ENCODE results near the gene ABCA7.

GRCh38 chr19:1105873-1106840 is 66.2 kb downstream of the ABCA7 start:
- TF ChIP-seq CTCF (IDR thresholded peaks at IDR 0.05; ENCODE audit: low read depth, low read length) (no peak), MAX (IDR thresholded peaks at IDR 0.05; ENCODE audit: low read depth, low read length) (no peak)

All from NB4 (cell line).